Fibroblast of skin of right biceps (primary cell): Measurements from ENCODE around the gene PACSIN2.

Source experiments
- DNase-seq: peaks from one replicate; pipeline ENCODE4 v3.0.0-alpha.2; 2013

Gene PACSIN2

GRCh38 chr22:42901790-42902508 lies 113.0 kb downstream of the PACSIN2 start:
- DNase-seq, result no peak

- DNase-seq, result no peak
Observed at GRCh38 chr22:42897960-42898359, 117.0 kb downstream of the PACSIN2 start.

- no peak for DNase-seq
Observed at GRCh38 chr22:42895541-42895981, 119.4 kb downstream of the PACSIN2 start.

- DNase-seq, result no peak
Observed at GRCh38 chr22:42895087-42895486, 119.9 kb downstream of the PACSIN2 start.

- DNase-seq, result no peak
Observed at GRCh38 chr22:42893371-42894150, 121.4 kb downstream of the PACSIN2 start.

- no peak for DNase-seq
Observed at GRCh38 chr22:42892571-42893316, 122.2 kb downstream of the PACSIN2 start.

- no peak for DNase-seq
Observed at GRCh38 chr22:42892156-42892555, 122.8 kb downstream of the PACSIN2 start.

- DNase-seq, result no peak
Observed at GRCh38 chr22:42891696-42892095, 123.3 kb downstream of the PACSIN2 start.

- DNase-seq, result no peak
Observed at GRCh38 chr22:42891008-42891407, 123.9 kb downstream of the PACSIN2 start.

- no peak for DNase-seq
Observed at GRCh38 chr22:42889304-42889703, 125.6 kb downstream of the PACSIN2 start.

GRCh38 chr22:42887523-42888507 lies 127.1 kb downstream of the PACSIN2 start:
- no peak for DNase-seq

GRCh38 chr22:42887120-42887519 lies 127.8 kb downstream of the PACSIN2 start:
- DNase-seq, result no peak

- DNase-seq, result no peak
Observed at GRCh38 chr22:42885446-42885845, 129.5 kb downstream of the PACSIN2 start.

GRCh38 chr22:42884616-42885375 lies 130.2 kb downstream of the PACSIN2 start:
- DNase-seq, result no peak

- DNase-seq, result no peak
Observed at GRCh38 chr22:42883970-42884369, 131.0 kb downstream of the PACSIN2 start.

- DNase-seq, result no peak
Observed at GRCh38 chr22:42883121-42883520, 131.8 kb downstream of the PACSIN2 start.

GRCh38 chr22:42881982-42882656 lies 132.8 kb downstream of the PACSIN2 start:
- no peak for DNase-seq

GRCh38 chr22:42881298-42881697 lies 133.7 kb downstream of the PACSIN2 start:
- no peak for DNase-seq

GRCh38 chr22:42880815-42881214 lies 134.1 kb downstream of the PACSIN2 start:
- DNase-seq, result no peak

GRCh38 chr22:42879371-42880021 lies 135.5 kb downstream of the PACSIN2 start:
- DNase-seq, result no peak
